ENCODE results near the gene CSMD2.

Gene CSMD2

GRCh38 chr1:33606272-33606671 lies 558.8 kb downstream of the CSMD2 start:
- Histone ChIP-seq H3K4me3 (ENCODE audit: low read depth in 1 of 2, low read length in 2 of 2) (no peak overlapping the region), H3K36me3 (ENCODE audit: control insufficient read depth in 1 of 2, insufficient read depth in 2 of 2, low read length in 2 of 2) (no peaks in the 10 kb centered on the region), H3K27me3 (ENCODE audit: low read depth, low read length) (no peaks in the 10 kb centered on the region), H3K4me1 (ENCODE audit: control insufficient read depth in 1 of 2, insufficient read depth in 2 of 2, low read length in 2 of 2) (no peaks in the 10 kb centered on the region), H3K27ac (ENCODE audit: low read length) (no peak overlapping the region), H3K9me3 (ENCODE audit: control insufficient read depth in 1 of 2, low read length in 2 of 2) (no peaks in the 10 kb centered on the region)

DNA sequence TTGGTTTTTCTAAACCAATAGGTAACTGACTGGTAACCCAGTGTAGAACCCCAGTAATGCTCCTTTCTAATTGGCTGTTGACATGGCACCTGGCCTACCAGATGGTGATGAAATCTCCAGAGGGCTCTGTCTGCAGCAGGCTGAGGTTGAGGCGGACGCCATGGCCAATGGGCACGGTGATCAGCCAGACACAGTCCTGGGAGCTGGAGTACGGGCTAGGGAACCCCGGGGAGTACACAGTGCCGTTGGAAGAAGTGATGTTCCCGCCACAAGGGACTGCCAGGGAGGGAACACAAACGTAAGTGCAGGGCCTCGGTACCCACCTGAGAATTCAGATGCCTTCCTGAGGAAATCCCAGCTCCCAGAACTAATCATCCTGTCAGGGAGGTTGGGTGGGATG lies 562.8 kb downstream of the CSMD2 start:
- no peaks in the 10 kb centered on the region for H3K36me3 ChIP-seq (ENCODE audit: control insufficient read depth in 1 of 2, insufficient read depth in 2 of 2, low read length in 2 of 2)
- no peaks in the 10 kb centered on the region for H3K27me3 ChIP-seq (ENCODE audit: low read depth, low read length)
- H3K4me3 ChIP-seq (ENCODE audit: low read depth in 1 of 2, low read length in 2 of 2): no peak overlapping the region
- no peaks in the 10 kb centered on the region for H3K9me3 ChIP-seq (ENCODE audit: control insufficient read depth in 1 of 2, low read length in 2 of 2)
- no peaks in the 10 kb centered on the region for H3K4me1 ChIP-seq (ENCODE audit: control insufficient read depth in 1 of 2, insufficient read depth in 2 of 2, low read length in 2 of 2)
- no peak overlapping the region for H3K27ac ChIP-seq (ENCODE audit: low read length)

GRCh38 chr1:33601751-33602150 lies 563.3 kb downstream of the CSMD2 start:
- Histone ChIP-seq H3K4me3 (ENCODE audit: low read depth in 1 of 2, low read length in 2 of 2) (no peak overlapping the region), H3K4me1 (ENCODE audit: control insufficient read depth in 1 of 2, insufficient read depth in 2 of 2, low read length in 2 of 2) (no peaks in the 10 kb centered on the region), H3K9me3 (ENCODE audit: control insufficient read depth in 1 of 2, low read length in 2 of 2) (no peaks in the 10 kb centered on the region), H3K27ac (ENCODE audit: low read length) (no peak overlapping the region), H3K27me3 (ENCODE audit: low read depth, low read length) (no peaks in the 10 kb centered on the region), H3K36me3 (ENCODE audit: control insufficient read depth in 1 of 2, insufficient read depth in 2 of 2, low read length in 2 of 2) (no peaks in the 10 kb centered on the region)

DNA sequence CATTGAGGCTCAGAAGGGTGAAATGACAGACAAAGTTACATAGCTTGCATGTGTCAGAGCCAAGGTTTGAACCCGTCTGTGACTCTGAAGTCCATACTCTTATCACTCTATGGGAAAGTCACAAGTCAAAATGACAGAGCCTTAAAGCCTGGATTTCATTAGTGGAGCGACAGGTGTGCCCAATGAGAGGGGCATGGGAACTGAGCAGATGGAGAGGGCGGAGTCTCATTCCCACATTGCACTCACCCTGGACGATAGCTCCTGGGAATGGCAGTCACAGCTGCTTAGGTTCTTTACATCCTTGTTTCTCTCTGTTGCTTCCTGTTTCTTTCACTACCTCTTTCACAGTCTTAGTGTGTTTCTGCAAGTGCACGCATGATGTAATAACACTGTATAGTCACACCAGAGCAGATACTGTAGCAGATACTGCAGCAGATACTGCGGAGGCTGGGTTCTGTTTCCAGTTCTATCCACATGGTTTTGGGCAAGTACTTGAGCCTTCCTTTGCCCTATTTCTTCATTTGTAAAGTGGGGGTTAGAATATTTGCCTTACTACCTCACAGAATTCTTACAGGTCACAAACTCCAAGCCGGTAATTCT lies 565.4 kb downstream of the CSMD2 start:
- Histone ChIP-seq H3K27me3 (ENCODE audit: low read depth, low read length) (no peaks in the 10 kb centered on the region), H3K9me3 (ENCODE audit: control insufficient read depth in 1 of 2, low read length in 2 of 2) (no peaks in the 10 kb centered on the region), H3K27ac (ENCODE audit: low read length) (no peak overlapping the region), H3K36me3 (ENCODE audit: control insufficient read depth in 1 of 2, insufficient read depth in 2 of 2, low read length in 2 of 2) (no peaks in the 10 kb centered on the region), H3K4me3 (ENCODE audit: low read depth in 1 of 2, low read length in 2 of 2) (no peak overlapping the region), H3K4me1 (ENCODE audit: control insufficient read depth in 1 of 2, insufficient read depth in 2 of 2, low read length in 2 of 2) (no peaks in the 10 kb centered on the region)

GRCh38 chr1:33588726-33589125 lies 576.3 kb downstream of the CSMD2 start:
- Histone ChIP-seq H3K27me3 (ENCODE audit: low read depth, low read length) (no peaks in the 10 kb centered on the region), H3K4me1 (ENCODE audit: control insufficient read depth in 1 of 2, insufficient read depth in 2 of 2, low read length in 2 of 2) (no peaks in the 10 kb centered on the region), H3K4me3 (ENCODE audit: low read depth in 1 of 2, low read length in 2 of 2) (no peak overlapping the region), H3K27ac (ENCODE audit: low read length) (no peak overlapping the region), H3K36me3 (ENCODE audit: control insufficient read depth in 1 of 2, insufficient read depth in 2 of 2, low read length in 2 of 2) (no peaks in the 10 kb centered on the region), H3K9me3 (ENCODE audit: control insufficient read depth in 1 of 2, low read length in 2 of 2) (no peaks in the 10 kb centered on the region)

GRCh38 chr1:33586795-33587194 lies 578.2 kb downstream of the CSMD2 start:
- H3K27me3 ChIP-seq (ENCODE audit: low read depth, low read length): no peaks in the 10 kb centered on the region
- no peaks in the 10 kb centered on the region for H3K9me3 ChIP-seq (ENCODE audit: control insufficient read depth in 1 of 2, low read length in 2 of 2)
- no peak overlapping the region for H3K27ac ChIP-seq (ENCODE audit: low read length)
- no peaks in the 10 kb centered on the region for H3K36me3 ChIP-seq (ENCODE audit: control insufficient read depth in 1 of 2, insufficient read depth in 2 of 2, low read length in 2 of 2)
- no peak overlapping the region for H3K4me3 ChIP-seq (ENCODE audit: low read depth in 1 of 2, low read length in 2 of 2)
- no peaks in the 10 kb centered on the region for H3K4me1 ChIP-seq (ENCODE audit: control insufficient read depth in 1 of 2, insufficient read depth in 2 of 2, low read length in 2 of 2)

GRCh38 chr1:33586106-33586505 lies 578.9 kb downstream of the CSMD2 start:
- Histone ChIP-seq H3K27ac (ENCODE audit: low read length) (no peak overlapping the region), H3K27me3 (ENCODE audit: low read depth, low read length) (no peaks in the 10 kb centered on the region), H3K4me3 (ENCODE audit: low read depth in 1 of 2, low read length in 2 of 2) (no peak overlapping the region), H3K36me3 (ENCODE audit: control insufficient read depth in 1 of 2, insufficient read depth in 2 of 2, low read length in 2 of 2) (no peaks in the 10 kb centered on the region), H3K4me1 (ENCODE audit: control insufficient read depth in 1 of 2, insufficient read depth in 2 of 2, low read length in 2 of 2) (no peaks in the 10 kb centered on the region), H3K9me3 (ENCODE audit: control insufficient read depth in 1 of 2, low read length in 2 of 2) (no peaks in the 10 kb centered on the region)

DNA sequence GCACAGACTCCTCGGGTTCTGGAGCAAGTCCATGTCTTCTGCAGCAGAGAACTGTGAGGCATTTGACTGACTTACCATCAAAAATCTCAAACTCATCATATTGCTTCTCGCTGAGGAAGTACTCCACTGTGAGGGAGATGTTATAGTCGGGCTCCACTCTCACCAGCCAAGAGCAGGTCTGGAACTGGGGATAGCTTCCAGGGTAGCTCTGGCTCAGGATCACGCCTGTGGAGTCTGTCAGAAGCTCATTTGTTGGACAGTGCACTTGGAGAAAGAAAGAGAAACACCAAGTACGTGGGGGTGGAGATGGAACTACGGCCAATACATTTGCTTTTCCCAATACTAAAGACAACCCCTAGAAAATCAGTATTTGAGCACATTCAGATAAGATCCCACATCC lies 581.5 kb downstream of the CSMD2 start:
- no peaks in the 10 kb centered on the region for H3K4me1 ChIP-seq (ENCODE audit: control insufficient read depth in 1 of 2, insufficient read depth in 2 of 2, low read length in 2 of 2)
- no peak overlapping the region for H3K27ac ChIP-seq (ENCODE audit: low read length)
- no peaks in the 10 kb centered on the region for H3K9me3 ChIP-seq (ENCODE audit: control insufficient read depth in 1 of 2, low read length in 2 of 2)
- no peak overlapping the region for H3K4me3 ChIP-seq (ENCODE audit: low read depth in 1 of 2, low read length in 2 of 2)
- no peaks in the 10 kb centered on the region for H3K27me3 ChIP-seq (ENCODE audit: low read depth, low read length)
- no peaks in the 10 kb centered on the region for H3K36me3 ChIP-seq (ENCODE audit: control insufficient read depth in 1 of 2, insufficient read depth in 2 of 2, low read length in 2 of 2)

DNA sequence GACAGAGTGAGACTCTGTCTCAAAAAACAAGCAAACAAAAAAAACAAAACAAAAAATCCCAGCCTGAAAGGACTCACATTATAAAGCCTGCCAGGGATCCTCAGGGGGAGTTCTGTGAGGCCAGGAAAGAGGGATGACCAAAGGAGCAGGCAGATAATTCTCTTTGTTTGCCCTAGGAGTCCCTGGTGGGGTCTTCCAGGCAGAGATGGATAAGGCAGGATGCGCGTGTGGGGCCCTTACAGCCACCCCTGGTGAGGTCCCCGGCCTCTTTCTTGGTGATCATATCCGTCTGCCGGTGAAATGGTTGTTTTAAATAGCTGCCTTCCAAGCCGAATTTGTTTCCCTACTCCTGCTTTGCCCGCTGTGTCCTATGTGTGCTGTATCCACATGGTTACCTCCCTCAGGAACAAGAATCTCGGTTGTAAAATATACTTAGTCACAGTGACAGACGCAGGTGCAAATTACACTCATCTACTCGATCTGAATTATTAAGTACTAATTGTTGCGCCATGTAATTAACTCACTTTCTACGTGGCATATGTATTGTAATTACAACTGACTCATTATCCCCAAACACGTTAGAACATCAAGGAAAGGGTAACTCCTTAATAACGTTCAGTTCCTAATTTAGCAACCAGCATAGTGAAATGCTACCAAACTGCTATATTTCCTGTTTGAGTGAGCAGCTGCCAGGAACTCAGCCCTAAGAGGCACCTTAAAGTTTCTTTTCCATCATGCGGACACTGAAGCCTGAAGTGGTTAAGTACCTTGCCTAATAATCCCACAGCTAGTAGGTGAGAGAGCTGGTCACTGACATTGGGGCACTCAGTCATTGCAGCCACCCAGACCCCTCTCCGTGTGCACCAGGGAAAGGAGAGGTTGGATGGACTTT lies 586.2 kb downstream of the CSMD2 start:
- Histone ChIP-seq H3K4me3 (ENCODE audit: low read depth in 1 of 2, low read length in 2 of 2) (no peak overlapping the region), H3K4me1 (ENCODE audit: control insufficient read depth in 1 of 2, insufficient read depth in 2 of 2, low read length in 2 of 2) (peaks cover 0 to 18% of the 10 kb centered on the region in 2 donors), H3K27ac (ENCODE audit: low read length) (no peak overlapping the region)

GRCh38 chr1:33577663-33578062 lies 587.4 kb downstream of the CSMD2 start:
- Histone ChIP-seq H3K27me3 (ENCODE audit: low read depth, low read length) (no peaks in the 10 kb centered on the region), H3K4me3 (ENCODE audit: low read depth in 1 of 2, low read length in 2 of 2) (no peak overlapping the region), H3K27ac (ENCODE audit: low read length) (no peak overlapping the region), H3K36me3 (ENCODE audit: control insufficient read depth in 1 of 2, insufficient read depth in 2 of 2, low read length in 2 of 2) (no peaks in the 10 kb centered on the region), H3K4me1 (ENCODE audit: control insufficient read depth in 1 of 2, insufficient read depth in 2 of 2, low read length in 2 of 2) (peaks cover 0 to 18% of the 10 kb centered on the region in 2 donors), H3K9me3 (ENCODE audit: control insufficient read depth in 1 of 2, low read length in 2 of 2) (no peaks in the 10 kb centered on the region)

More for the DNA sequence above, 586.2 kb downstream of the CSMD2 start:
- Histone ChIP-seq H3K9me3 (ENCODE audit: control insufficient read depth in 1 of 2, low read length in 2 of 2) (no peaks in the 10 kb centered on the region), H3K27me3 (ENCODE audit: low read depth, low read length) (no peaks in the 10 kb centered on the region), H3K36me3 (ENCODE audit: control insufficient read depth in 1 of 2, insufficient read depth in 2 of 2, low read length in 2 of 2) (no peaks in the 10 kb centered on the region)

GRCh38 chr1:33576821-33577599 lies 588.0 kb downstream of the CSMD2 start:
- no peaks in the 10 kb centered on the region for H3K9me3 ChIP-seq (ENCODE audit: control insufficient read depth in 1 of 2, low read length in 2 of 2)

More at GRCh38 chr1:33576821-33577599, 588.0 kb downstream of the CSMD2 start:
- Histone ChIP-seq H3K4me3 (ENCODE audit: low read depth in 1 of 2, low read length in 2 of 2) (no peak overlapping the region), H3K36me3 (ENCODE audit: control insufficient read depth in 1 of 2, insufficient read depth in 2 of 2, low read length in 2 of 2) (no peaks in the 10 kb centered on the region), H3K27me3 (ENCODE audit: low read depth, low read length) (no peaks in the 10 kb centered on the region), H3K27ac (ENCODE audit: low read length) (no peak overlapping the region), H3K4me1 (ENCODE audit: control insufficient read depth in 1 of 2, insufficient read depth in 2 of 2, low read length in 2 of 2) (peaks cover 0 to 18% of the 10 kb centered on the region in 2 donors)

Measured in muscle layer of duodenum (tissue), 2 donors.